NCI-H1694 treated with DMSO at 0.1 percent for 48 hours (cell line): ENCODE results near the gene MME.

ENCODE experiments used
- DNase-seq: peaks from one replicate; lab custom pipeline; 2025; lab: John Stamatoyannopoulos, UW

MME gene

GRCh38 chr3:155079746-155080487 is at the start of gene MME:
TSS of gene MME (plus strand) at chr3:155080319. CDS start at chr3:155084168, 3,849 bp downstream.
- no peak for DNase-seq

- no peak for DNase-seq
Measured at GRCh38 chr3:155031186-155031585, 48.9 kb upstream of the MME start.

- no peak for DNase-seq
Measured at GRCh38 chr3:155032918-155033317, 47.2 kb upstream of the MME start.

GRCh38 chr3:155034786-155035185 is 45.3 kb upstream of the MME start:
- DNase-seq, result no peak

- DNase-seq, result no peak
Measured at GRCh38 chr3:155035553-155035952, 44.6 kb upstream of the MME start.

- DNase-seq, result no peak
Measured at GRCh38 chr3:155037508-155038202, 42.5 kb upstream of the MME start.

GRCh38 chr3:155038203-155038554 is 41.9 kb upstream of the MME start:
- DNase-seq, result no peak

- DNase-seq, result no peak
Measured at GRCh38 chr3:155046935-155047334, 33.2 kb upstream of the MME start.

- DNase-seq, result no peak
Measured at GRCh38 chr3:155047672-155048071, 32.4 kb upstream of the MME start.

GRCh38 chr3:155049959-155050358 is 30.2 kb upstream of the MME start:
- no peak for DNase-seq

GRCh38 chr3:155052470-155052869 is 27.6 kb upstream of the MME start:
- DNase-seq, result no peak

- no peak for DNase-seq
Measured at GRCh38 chr3:155053756-155054155, 26.4 kb upstream of the MME start.

- no peak for DNase-seq
Measured at GRCh38 chr3:155064920-155065319, 15.2 kb upstream of the MME start.

GRCh38 chr3:155065537-155065936 is 14.6 kb upstream of the MME start:
- DNase-seq, result no peak

- no peak for DNase-seq
Measured at GRCh38 chr3:155069729-155070128, 10.4 kb upstream of the MME start.

GRCh38 chr3:155070316-155070715 is 9.8 kb upstream of the MME start:
- DNase-seq, result no peak

GRCh38 chr3:155070932-155071387 is 9.2 kb upstream of the MME start:
- no peak for DNase-seq

- no peak for DNase-seq
Measured at GRCh38 chr3:155075200-155075599, 4.9 kb upstream of the MME start.

- DNase-seq, result no peak
Measured at GRCh38 chr3:155076888-155077287, 3.2 kb upstream of the MME start.

- DNase-seq, result no peak
Measured at GRCh38 chr3:155078711-155079467, 1.2 kb upstream of the MME start.

- no peak for DNase-seq
Measured at GRCh38 chr3:155079468-155079745, 712 bp upstream of the MME start.

GRCh38 chr3:155080692-155081091 is 573 bp downstream of the MME start:
- DNase-seq, result no peak

- no peak for DNase-seq
Measured at GRCh38 chr3:155083313-155083905, 3.3 kb downstream of the MME start.
